Measurements from ENCODE around the gene TEK. TPM values are rescaled to one million over a fixed set of nuclear protein-coding genes. Genes with fewer than 3 reads are reported as not detected.
"Not testable (repeated sequence)": the region's sequence is repeated elsewhere in the genome, so short reads cannot be mapped to it uniquely, and the experiment has no call there.

TEK gene
- not detected for total RNA-seq

DNA sequence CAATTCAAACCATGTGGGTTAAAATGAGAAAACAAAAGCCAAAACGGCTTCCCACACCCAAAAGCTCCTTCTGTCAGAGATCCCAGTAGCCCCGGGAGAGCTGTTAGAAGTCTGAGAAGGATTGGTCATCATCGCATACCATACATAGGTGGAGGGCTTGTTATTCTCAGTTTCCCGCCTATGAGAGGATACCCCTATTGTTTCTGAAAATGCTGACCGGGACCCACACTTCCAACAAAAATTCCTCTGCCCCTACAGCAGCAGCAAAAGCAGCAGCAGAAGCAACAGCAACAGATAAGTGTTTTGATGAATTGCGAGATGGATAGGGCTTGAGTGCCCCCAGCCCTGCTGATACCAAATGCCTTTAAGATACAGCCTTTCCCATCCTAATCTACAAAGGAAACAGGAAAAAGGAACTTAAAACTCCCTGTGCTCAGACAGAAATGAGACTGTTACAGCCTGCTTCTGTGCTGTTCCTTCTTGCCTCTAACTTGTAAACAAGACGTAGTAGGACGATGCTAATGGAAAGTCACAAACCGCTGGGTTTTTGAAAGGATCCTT lies at the start of gene TEK:
TEK (plus strand) TSS at position 245 of the 561 bp plus-strand sequence. CDS start 366 bp downstream, outside the sequence.
- Mint-ChIP-seq H3K36me3 (ENCODE audit: insufficient read depth in 2 of 2) (no peaks in the 10 kb centered on the region), H3K4me1 (ENCODE audit: low read depth) (no peaks in the 10 kb centered on the region), H3K4me3 (no peak within 1 kb of the TSS), H3K27ac (no peak within 1 kb of the TSS), H3K9me3 (peaks cover 0 to 3% of the 10 kb centered on the region in 2 donors), H3K27me3 (ENCODE audit: low read depth) (no peaks in the 10 kb centered on the region)
- no peak for DNase-seq
- no peak for ATAC-seq (replicated peaks in 1 of 2)

GRCh38 chr9:27059412-27059811 lies 49.6 kb upstream of the TEK start:
- no peaks in the 10 kb centered on the region for H3K27me3 Mint-ChIP-seq (ENCODE audit: low read depth)
- peaks cover 0 to 1% of the 10 kb centered on the region in 2 donors for H3K36me3 Mint-ChIP-seq (ENCODE audit: insufficient read depth in 2 of 2)
- no peaks in the 10 kb centered on the region for H3K4me1 Mint-ChIP-seq (ENCODE audit: low read depth)
- no peak overlapping the region for H3K4me3 Mint-ChIP-seq
- DNase-seq (no peak), ATAC-seq (replicated peaks in 1 of 2) (no peak)
- H3K27ac Mint-ChIP-seq = no peak overlapping the region
- H3K9me3 Mint-ChIP-seq = no peaks in the 10 kb centered on the region

GRCh38 chr9:27059907-27060306 lies 49.1 kb upstream of the TEK start:
- no peaks in the 10 kb centered on the region for H3K4me1 Mint-ChIP-seq (ENCODE audit: low read depth)
- no peak overlapping the region for H3K27ac Mint-ChIP-seq

DNA sequence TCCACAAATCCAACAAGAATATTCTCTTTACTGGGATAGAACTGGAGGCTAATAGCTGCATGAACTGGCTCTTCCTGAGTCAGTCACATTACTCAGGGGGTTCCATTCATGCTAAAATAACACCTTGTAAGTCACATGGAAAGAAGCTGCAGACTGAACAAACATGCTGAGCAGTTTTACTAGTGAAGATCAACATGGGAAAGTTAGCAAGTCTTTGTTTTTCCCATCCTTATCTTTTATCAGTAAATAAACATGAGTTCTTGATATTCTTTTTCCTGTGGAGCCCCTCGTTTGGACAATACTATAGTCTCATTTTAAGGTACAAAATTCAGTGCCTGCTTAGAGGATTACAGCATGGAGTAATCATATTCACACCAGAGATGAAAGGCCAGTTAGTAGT lies 43.7 kb upstream of the TEK start:
- H3K27ac Mint-ChIP-seq = no peak overlapping the region
- DNase-seq (no peak), ATAC-seq (replicated peaks in 1 of 2) (no peak)
- no peaks in the 10 kb centered on the region for H3K9me3 Mint-ChIP-seq
- H3K27me3 Mint-ChIP-seq (ENCODE audit: low read depth) = no peaks in the 10 kb centered on the region
- no peak overlapping the region for H3K4me3 Mint-ChIP-seq
- H3K4me1 Mint-ChIP-seq (ENCODE audit: low read depth) = no peaks in the 10 kb centered on the region
- H3K36me3 Mint-ChIP-seq (ENCODE audit: insufficient read depth in 2 of 2) = no peaks in the 10 kb centered on the region

More at GRCh38 chr9:27059907-27060306, 49.1 kb upstream of the TEK start:
- ATAC-seq (replicated peaks in 1 of 2) (no peak), DNase-seq (no peak)
- Mint-ChIP-seq H3K27me3 (ENCODE audit: low read depth) (no peaks in the 10 kb centered on the region), H3K4me3 (no peak overlapping the region), H3K36me3 (ENCODE audit: insufficient read depth in 2 of 2) (peaks cover 0 to 1% of the 10 kb centered on the region in 2 donors), H3K9me3 (no peaks in the 10 kb centered on the region)

DNA sequence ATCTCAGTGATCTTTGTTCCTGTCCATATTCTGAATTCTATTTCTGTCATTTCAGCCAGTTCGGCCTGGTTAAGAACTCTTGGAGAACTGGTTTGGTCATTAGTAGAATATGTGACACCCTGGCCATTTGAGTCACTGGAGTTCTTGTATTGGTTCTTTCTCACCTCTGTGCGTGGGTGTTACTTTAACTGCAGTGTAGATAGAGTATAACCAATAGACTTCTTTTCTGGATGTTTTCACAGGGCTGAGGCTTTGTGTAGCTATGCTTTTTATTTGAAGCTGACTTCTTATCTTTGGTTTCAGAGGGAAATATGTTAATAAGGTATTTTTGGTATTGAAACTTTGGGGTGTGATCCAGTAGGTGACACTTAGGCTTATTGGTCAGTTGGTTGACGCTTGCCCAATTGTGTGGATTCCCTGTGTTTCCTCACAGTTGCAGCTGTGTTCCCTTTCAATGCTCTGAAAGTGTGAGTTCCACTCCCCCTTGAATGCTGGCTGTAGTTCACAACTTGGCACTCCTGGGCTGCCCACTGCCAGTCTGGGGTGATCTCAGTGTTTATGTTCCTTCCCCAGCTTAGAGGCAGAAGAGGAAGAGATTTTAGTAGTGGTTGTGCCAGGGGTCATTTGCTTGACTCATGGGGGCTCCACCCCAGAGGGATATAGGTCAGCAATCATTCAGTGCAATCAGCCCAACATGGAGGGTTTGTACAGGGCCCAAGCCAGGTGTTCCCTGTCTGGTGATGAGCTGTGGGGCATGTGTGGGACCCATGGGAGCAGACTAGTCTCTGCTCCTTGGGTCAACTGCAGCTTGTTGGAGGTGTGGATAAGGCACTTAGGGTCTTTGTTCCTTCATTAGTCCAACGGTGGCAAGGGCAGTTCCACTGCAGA lies 34.9 kb upstream of the TEK start:
- Mint-ChIP-seq H3K4me3 (no peak overlapping the region), H3K9me3 (peaks cover 2 to 4% of the 10 kb centered on the region in 2 donors), H3K36me3 (ENCODE audit: insufficient read depth in 2 of 2) (peaks cover 4 to 6% of the 10 kb centered on the region in 2 donors), H3K27me3 (ENCODE audit: low read depth) (no peaks in the 10 kb centered on the region), H3K4me1 (ENCODE audit: low read depth) (no peaks in the 10 kb centered on the region), H3K27ac (no peak overlapping the region)
- DNase-seq (no peak), ATAC-seq (replicated peaks in 1 of 2) (no peak)

DNA sequence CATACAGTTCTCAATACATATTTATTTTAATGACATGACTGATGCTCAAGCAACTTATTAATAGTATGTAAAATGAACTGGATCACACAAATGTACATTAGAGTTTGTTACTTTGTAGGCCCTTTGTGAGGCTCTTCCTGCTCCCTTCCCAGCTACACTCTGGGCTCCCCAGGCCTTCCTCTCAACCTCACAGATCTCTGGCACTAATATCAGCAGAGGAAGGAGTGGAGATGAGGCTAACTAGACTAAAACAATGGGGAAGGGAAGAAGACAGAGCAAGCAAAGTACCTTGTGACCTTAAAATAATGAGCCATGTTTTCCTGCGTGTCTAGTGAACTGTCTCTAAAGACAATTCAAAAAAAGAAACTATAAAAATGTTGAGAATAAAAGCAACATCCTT lies 30.3 kb upstream of the TEK start:
- H3K9me3 Mint-ChIP-seq = peaks cover 0 to 1% of the 10 kb centered on the region in 2 donors
- no peaks in the 10 kb centered on the region for H3K4me1 Mint-ChIP-seq (ENCODE audit: low read depth)
- H3K27me3 Mint-ChIP-seq (ENCODE audit: low read depth) = no peaks in the 10 kb centered on the region

DNA sequence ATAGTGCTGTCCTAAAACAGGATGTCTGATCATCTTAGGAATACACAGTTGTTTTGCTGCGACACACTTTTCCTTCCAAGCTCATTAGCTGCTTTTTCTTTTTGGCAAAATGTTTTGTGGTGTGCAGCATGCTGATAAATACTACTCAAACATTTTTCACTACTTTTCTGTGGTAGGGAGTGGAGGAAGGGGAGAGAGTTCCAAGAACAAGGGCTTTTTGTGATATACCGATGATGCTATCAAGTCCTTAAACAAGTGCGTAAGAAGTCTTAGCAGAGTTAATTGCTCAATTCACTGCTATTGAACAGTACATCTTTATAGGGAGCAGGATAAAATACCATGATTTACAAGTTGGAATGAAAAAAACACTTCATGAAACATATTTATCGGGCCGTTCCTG lies 23.6 kb upstream of the TEK start:
- H3K36me3 Mint-ChIP-seq (ENCODE audit: insufficient read depth in 2 of 2) = no peaks in the 10 kb centered on the region
- ATAC-seq (replicated peaks in 1 of 2) (no peak), DNase-seq (no peak)
- no peaks in the 10 kb centered on the region for H3K9me3 Mint-ChIP-seq
- H3K4me1 Mint-ChIP-seq (ENCODE audit: low read depth) = no peaks in the 10 kb centered on the region
- no peak overlapping the region for H3K4me3 Mint-ChIP-seq
- no peak overlapping the region for H3K27ac Mint-ChIP-seq
- H3K27me3 Mint-ChIP-seq (ENCODE audit: low read depth) = no peaks in the 10 kb centered on the region

More for the DNA sequence above, 30.3 kb upstream of the TEK start:
- Mint-ChIP-seq H3K27ac (no peak overlapping the region), H3K36me3 (ENCODE audit: insufficient read depth in 2 of 2) (peaks cover under 1 to 3% of the 10 kb centered on the region in 2 donors), H3K4me3 (no peak overlapping the region)
- DNase-seq (no peak), ATAC-seq (replicated peaks in 1 of 2) (no peak)

DNA sequence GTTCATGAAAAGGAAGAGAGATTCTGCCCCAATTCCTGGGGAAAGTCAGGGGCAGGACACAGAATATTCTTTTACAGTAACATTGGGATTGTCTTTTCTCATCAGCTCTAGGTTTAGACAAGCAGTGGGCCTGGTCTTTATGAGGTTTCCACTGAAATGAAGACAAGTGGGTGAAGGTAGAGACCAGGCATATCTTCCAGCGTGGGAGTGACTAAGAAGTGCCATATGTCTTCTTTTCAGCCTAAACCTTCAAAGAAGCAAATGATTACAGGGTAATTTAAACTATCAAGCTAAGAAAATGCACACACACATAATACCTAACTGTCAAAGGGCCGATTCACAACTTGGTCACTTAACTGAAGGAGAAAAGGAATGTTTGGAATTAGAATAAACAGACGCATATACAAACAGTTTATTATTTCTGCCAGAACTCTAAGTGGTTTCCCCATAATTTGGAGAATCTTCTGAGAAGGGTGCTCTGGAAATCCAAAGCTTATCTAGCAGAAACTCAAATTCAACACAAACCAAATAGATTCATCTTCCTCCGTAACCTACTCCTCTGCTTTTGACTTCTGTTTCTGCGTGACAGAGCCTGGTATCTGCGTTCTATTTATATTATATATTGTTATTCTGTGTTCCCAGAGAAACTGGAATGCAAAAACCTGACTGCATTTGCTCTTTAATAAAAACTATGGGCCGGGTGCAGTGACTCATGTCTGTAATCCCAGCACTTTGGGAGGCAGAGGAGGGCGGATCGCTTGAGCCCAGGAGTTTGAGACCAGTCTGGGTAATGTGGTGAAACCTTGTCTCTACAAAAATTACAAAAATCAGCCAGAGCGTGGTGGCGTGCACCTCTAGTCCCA lies 22.0 kb upstream of the TEK start:
- DNase-seq (no peak), ATAC-seq (replicated peaks in 1 of 2) (no peak)
- H3K27me3 Mint-ChIP-seq (ENCODE audit: low read depth) = no peaks in the 10 kb centered on the region
- H3K4me1 Mint-ChIP-seq (ENCODE audit: low read depth) = no peaks in the 10 kb centered on the region
- no peaks in the 10 kb centered on the region for H3K36me3 Mint-ChIP-seq (ENCODE audit: insufficient read depth in 2 of 2)
- no peak overlapping the region for H3K4me3 Mint-ChIP-seq
- H3K9me3 Mint-ChIP-seq = no peaks in the 10 kb centered on the region
- H3K27ac Mint-ChIP-seq = no peak overlapping the region

DNA sequence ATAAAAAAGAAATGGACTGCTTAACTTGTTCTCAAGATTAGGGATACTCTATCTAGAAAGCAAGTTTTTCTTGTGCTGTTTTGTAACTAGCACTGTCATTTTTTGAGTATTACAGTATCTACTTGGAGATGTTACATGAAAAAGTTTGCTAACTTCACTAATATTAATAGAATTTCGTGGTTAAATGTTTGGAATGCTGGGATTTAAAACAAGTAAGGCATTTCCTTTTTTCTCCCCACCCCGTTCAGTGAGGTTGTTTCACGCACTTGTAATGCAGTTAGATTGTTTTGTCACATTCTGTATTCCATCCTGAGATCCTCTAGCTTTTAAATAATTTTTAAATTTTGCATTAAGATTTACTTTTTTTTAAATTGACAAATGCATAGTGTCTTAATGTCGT lies 20.0 kb upstream of the TEK start:
- ATAC-seq (replicated peaks in 1 of 2) (no peak), DNase-seq (no peak)
- H3K27ac Mint-ChIP-seq = no peak overlapping the region
- no peaks in the 10 kb centered on the region for H3K9me3 Mint-ChIP-seq
- H3K4me3 Mint-ChIP-seq = no peak overlapping the region
- no peaks in the 10 kb centered on the region for H3K36me3 Mint-ChIP-seq (ENCODE audit: insufficient read depth in 2 of 2)
- no peaks in the 10 kb centered on the region for H3K27me3 Mint-ChIP-seq (ENCODE audit: low read depth)
- H3K4me1 Mint-ChIP-seq (ENCODE audit: low read depth) = no peaks in the 10 kb centered on the region

GRCh38 chr9:27089706-27090105 lies 19.3 kb upstream of the TEK start:
- no peak for DNase-seq
- H3K4me1 Mint-ChIP-seq (ENCODE audit: low read depth) = no peaks in the 10 kb centered on the region
- no peak overlapping the region for H3K4me3 Mint-ChIP-seq
- H3K27me3 Mint-ChIP-seq (ENCODE audit: low read depth) = no peaks in the 10 kb centered on the region
- no peaks in the 10 kb centered on the region for H3K9me3 Mint-ChIP-seq
- ATAC-seq (replicated peaks in 1 of 2) = no peak
- no peaks in the 10 kb centered on the region for H3K36me3 Mint-ChIP-seq (ENCODE audit: insufficient read depth in 2 of 2)
- no peak overlapping the region for H3K27ac Mint-ChIP-seq

- DNase-seq (no peak), ATAC-seq (replicated peaks in 1 of 2) (no peak)
- Mint-ChIP-seq H3K9me3 (no peaks in the 10 kb centered on the region), H3K4me1 (ENCODE audit: low read depth) (no peaks in the 10 kb centered on the region), H3K4me3 (no peak overlapping the region), H3K36me3 (ENCODE audit: insufficient read depth in 2 of 2) (no peaks in the 10 kb centered on the region), H3K27me3 (ENCODE audit: low read depth) (no peaks in the 10 kb centered on the region), H3K27ac (no peak overlapping the region)
Observed at GRCh38 chr9:27090231-27090630, 18.8 kb upstream of the TEK start.

GRCh38 chr9:27090711-27091110 lies 18.3 kb upstream of the TEK start:
- Mint-ChIP-seq H3K4me3 (no peak overlapping the region), H3K4me1 (ENCODE audit: low read depth) (no peaks in the 10 kb centered on the region), H3K27ac (no peak overlapping the region), H3K9me3 (no peaks in the 10 kb centered on the region), H3K36me3 (ENCODE audit: insufficient read depth in 2 of 2) (no peaks in the 10 kb centered on the region), H3K27me3 (ENCODE audit: low read depth) (no peaks in the 10 kb centered on the region)
- ATAC-seq (replicated peaks in 1 of 2) (no peak), DNase-seq (no peak)

GRCh38 chr9:27092496-27092895 lies 16.5 kb upstream of the TEK start:
- H3K4me1 Mint-ChIP-seq (ENCODE audit: low read depth); H3K27me3 Mint-ChIP-seq (ENCODE audit: low read depth); ATAC-seq (replicated peaks in 1 of 2); H3K9me3 Mint-ChIP-seq; H3K27ac Mint-ChIP-seq; H3K4me3 Mint-ChIP-seq; H3K36me3 Mint-ChIP-seq (ENCODE audit: insufficient read depth in 2 of 2); DNase-seq: not testable (repeated sequence)

All from activated T-cell treated with anti-CD3 and anti-CD28 coated beads, Interleukin-2, amount 50 U/mL, for 72 hours (primary cell).